ENCODE data around the gene BBS5. TPM values are rescaled to one million over a fixed set of nuclear protein-coding genes. Genes with fewer than 3 reads are reported as not detected.
"Not testable (repeated sequence)": the region's sequence is repeated elsewhere in the genome, so short reads cannot be mapped to it uniquely, and the experiment has no call there.

Gene BBS5
- total RNA-seq, 1 experiment from 2014 or later, result 2.2 TPM

DNA sequence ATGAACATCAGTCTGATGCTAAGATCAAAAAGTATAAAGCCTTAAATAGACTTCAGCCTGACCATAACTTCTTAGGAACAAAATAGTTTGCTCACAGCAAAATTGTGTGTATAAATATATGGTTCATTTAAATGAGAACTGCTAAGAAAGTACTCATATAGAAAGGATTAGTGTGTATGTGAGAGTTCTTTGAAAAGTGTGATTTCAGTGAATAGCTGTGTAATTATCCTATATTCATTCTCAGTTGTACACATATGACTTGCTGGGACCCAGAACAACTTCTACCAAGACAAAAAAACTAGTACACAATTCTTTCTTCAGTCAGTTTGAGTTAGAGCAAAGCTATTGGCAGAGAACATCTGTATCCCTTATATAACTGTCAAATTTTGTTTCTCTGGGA lies 7.2 kb downstream of the BBS5 start:
- no peak for DNase-seq (ENCODE audit: low read depth)

DNA sequence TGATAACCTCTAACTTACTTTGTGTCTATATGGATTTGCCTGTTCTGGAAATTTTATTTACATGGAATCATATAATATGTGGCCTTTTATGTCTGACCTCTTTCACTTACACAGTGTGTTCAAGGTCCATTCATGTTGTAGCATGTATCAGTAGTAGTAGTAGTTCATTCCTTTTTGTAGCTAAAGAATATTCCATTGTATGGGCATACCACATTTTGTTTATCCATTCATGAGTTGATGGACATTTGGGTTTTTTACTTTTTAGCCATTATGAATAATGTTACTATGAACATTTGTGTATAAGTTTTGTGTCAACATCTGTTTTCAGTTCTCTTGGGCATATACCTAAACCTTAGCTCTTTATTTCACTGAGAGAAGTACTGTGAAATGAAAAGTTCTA lies 11.5 kb downstream of the BBS5 start:
- DNase-seq (ENCODE audit: low read depth), result no peak

DNA sequence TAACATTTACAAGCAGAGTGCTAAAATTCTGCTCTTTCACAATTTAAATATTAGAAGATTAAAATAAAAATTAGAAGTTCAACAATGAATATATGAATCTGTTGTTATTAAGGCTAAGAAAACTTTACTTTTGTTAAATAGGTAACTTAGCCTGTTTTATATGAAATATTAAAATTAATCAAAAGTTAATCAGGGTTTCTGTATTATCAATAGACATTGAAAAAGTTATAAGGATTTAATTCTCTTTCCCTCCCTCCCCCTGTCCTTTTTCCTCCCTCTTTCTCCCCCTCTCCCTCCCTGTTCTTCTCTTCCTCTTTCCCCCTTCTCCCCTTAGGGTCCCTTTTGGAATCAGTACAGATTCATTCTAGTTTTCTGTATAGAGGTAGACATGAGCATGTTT lies 12.1 kb downstream of the BBS5 start:
- no peak for DNase-seq (ENCODE audit: low read depth)

DNA sequence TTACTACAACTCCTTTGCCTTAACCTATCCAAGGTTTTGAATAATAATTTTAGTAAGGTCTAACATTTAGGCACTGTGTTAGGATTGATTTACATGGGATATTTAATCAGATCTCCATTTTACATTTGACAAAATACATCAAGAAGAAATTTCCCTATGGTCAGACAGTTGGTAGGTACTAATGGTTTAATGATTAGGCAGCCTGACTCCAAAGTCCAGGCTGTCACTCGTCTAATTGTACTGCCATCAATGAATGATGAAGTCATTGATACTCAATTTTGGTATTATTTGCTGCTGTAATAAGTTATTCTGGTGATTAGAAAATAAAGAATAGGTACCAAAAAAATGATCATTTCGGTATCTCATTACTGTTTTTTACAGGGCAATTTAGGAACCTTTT lies 14.1 kb downstream of the BBS5 start:
- DNase-seq (ENCODE audit: low read depth), result no peak

DNA sequence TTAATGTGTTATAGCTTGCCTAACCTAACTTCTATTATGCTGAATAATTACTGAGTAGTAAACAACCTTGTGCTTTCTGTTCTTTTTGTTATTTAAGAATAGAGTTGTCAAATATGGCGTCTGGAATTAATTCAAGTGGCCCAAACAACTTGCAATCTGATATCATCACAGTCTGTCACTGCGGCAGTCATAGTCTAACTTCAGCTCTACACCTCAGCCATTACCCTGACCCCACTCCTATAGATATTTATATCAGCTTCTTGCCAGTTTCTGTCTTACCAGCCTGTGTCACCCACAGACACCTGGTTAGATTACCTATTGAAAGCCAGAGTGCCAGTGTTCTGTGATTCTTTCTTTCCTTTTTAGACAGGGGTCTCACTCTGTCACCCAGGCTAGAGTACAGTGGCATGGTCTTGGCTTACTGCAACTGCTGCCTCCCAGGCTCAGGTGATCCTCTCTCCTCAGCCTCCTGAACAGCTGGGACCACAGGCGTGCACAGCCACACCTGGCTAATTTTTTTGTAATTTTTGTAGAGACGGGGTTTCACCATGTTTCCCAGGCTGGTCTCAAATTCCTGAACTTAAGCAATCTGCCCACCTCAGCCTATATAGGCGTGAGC lies 16.1 kb downstream of the BBS5 start:
- no peak for DNase-seq (ENCODE audit: low read depth)

DNA sequence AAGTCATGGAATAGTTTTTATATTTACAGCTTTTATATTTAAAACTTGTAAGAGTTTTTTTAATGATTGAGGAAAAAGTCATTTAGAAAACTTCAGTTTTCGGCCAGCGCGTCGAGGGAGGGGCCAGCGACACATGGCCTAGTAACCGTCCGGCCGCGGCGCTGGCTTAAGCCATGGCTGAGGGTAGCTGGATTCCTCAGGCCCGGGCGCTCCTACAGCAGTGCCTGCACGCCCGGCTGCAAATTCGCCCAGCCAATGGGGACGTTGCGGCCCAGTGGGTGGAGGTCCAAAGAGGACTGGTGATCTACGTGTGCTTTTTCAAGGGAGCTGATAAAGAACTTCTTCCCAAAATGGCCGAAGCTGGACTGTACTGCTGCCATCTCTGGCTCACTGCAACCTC lies 25.4 kb downstream of the BBS5 start:
- no peak for DNase-seq (ENCODE audit: low read depth)

DNA sequence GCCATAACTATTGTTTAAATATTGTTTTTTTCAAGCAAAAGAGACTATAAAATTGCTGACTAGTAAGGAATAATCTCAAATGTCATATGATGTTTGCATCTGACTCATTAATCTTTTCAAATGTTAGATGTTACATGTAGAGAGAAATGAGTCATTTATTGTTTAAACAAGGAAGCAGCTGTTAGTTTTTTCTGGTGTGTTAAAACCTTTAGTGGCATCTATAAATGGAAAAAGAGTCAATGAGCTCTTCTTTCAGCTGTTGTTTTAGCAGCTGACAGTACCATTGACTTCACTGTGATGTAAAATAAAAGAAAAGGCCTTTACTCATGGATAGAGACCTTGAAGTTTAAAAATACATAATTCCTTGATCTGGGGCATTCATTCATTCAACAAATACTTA lies 28.4 kb downstream of the BBS5 start:
- DNase-seq (ENCODE audit: low read depth), result peak; percentile 53

DNA sequence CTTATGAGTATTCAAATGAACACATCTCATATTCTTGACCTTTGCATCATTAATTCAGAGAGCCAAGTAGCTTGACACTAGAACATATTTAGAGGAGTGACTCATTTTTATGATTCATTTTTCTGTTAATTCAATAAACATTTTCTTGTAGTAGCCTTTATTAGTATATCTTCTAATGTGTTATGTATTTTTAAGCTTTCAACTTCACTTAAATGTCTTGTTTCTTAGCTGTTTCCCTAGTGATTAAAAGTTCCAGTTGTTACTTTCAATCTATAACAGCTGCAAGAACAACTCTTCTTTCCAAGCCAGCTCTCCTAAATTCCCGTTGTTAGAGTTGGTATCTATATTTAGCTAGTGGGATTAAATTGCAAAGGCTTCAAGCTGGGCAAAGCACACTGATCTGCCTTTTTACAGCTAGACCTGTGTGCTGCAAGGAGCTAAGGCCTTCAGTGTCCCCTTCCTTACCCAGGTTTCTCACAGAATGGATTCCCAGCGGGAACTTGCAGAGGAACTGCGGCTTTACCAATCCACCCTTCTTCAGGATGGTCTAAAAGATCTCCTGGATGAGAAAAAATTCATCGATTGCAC lies 30.1 kb downstream of the BBS5 start, which contains the start of gene KLHL41:
Gene KLHL41 (plus strand): TSS at position 405 of the 588 bp plus-strand sequence. CDS start 77 bp downstream, at position 482.
- DNase-seq (ENCODE audit: low read depth), result no peak

DNA sequence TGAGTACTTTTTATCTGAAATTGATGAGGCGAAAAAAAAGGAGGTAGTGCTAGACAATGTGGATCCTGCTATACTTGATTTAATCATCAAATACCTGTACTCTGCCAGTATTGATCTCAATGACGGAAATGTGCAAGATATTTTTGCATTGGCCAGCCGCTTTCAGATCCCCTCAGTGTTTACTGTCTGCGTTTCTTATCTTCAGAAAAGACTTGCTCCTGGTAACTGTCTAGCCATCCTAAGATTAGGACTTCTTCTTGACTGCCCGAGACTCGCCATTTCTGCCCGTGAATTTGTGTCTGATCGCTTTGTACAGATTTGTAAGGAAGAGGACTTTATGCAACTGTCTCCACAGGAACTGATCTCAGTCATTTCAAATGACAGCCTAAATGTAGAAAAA lies 30.7 kb downstream of the BBS5 start:
- DNase-seq (ENCODE audit: low read depth), result no peak

DNA sequence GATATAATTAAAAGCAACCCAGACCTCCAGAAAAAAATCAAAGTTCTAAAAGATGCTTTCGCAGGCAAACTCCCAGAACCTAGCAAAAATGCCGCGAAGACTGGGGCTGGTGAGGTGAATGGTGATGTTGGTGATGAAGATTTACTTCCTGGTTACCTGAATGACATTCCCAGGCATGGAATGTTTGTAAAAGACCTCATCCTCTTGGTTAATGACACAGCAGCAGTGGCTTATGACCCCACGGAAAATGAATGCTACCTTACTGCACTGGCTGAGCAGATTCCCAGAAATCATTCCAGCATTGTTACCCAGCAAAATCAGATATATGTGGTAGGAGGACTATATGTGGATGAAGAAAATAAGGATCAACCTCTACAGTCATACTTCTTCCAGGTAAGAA lies 31.2 kb downstream of the BBS5 start:
- DNase-seq (ENCODE audit: low read depth), result no peak

DNA sequence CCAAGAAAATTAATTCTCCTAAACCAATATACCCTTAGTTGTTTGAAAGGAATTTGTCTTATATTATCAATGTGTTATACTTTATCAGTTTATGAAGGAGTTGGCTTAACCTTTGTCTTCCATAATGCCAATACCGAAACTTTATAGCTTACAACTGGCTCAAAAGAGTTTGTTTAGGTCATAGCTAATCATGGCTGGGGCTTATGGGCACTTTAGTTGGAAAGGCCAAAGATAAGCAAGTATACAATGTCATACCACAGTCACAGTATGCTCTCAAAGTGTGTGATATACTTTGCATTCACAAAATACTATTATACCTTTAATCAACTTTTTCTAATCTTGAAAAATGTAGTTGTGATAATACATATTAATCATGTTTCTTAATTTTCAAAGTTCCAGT lies 32.5 kb downstream of the BBS5 start:
- no peak for DNase-seq (ENCODE audit: low read depth)

DNA sequence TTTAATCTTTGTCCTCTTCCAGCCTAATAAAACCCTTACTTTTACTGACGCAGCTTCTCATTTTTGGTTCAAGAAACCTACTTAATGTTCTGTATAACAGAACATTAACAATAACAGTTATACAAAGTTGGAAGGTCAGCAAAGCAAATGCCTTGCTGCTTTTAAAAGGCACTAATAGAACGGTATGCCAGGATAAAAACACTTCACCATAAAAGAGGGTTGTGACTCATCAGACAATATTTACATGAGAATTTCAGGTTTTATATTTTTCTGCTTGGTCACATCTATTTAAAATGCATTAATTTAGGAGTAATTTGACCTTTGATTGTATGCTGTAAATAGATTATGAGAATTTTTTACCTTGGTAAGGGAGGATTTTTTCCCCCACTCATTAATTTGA lies 33.2 kb downstream of the BBS5 start:
- DNase-seq (ENCODE audit: low read depth), result no peak

DNA sequence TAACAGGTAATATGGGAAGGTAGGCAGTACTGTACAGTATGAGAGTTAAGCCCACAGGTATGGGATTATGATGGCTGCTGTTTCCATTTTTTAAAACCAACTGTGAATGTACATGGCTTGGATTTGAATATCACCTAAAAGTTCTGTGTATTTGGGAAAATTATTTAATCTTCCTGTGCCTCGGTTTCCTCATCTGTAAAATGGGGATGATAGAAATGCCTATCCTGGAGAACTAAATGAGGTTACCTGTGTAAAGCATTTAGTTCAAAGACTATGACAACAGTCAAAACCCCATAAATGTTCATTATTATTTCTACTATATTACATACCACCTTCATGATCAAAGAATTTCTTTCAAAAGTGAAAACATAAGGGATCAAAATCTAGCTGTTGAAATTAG lies 33.8 kb downstream of the BBS5 start:
- DNase-seq (ENCODE audit: low read depth), result no peak

DNA sequence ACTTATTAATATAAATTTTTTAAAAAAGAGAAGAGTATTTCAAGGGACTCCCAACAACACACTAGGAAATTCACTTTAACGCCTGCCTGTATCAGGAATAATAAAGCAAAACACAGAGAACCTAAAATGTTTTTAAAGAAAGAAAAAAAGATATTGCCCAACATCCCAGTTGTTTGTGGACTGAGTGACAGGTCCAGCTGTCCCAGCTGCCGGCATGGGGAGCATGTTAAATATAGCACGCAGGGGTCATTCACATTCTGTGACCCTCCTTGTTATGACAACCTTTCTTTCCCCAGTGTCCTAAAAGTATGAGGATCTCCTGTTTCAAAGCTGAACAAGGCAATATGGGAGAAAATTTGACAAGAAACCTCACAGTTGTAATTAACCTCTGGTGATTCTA lies 34.6 kb downstream of the BBS5 start:
- no peak for DNase-seq (ENCODE audit: low read depth)

DNA sequence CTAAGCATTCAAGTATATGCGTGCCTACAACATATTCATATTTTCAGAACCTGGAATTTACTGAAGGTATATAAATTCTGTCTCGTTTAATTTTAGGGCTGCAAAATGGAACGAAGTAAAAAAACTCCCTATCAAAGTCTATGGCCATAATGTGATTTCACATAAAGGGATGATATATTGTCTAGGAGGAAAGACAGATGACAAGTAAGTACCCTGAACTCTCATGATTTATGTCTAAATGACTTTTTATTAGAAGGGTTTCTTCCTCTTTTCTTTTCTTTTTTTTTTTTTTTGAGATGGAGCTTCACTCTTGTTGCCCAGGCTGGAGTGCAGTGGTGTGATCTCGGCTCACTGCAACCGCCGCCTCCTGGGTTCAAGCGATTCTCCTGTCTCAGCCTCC lies 35.5 kb downstream of the BBS5 start:
- not testable (repeated sequence) for DNase-seq (ENCODE audit: low read depth)

DNA sequence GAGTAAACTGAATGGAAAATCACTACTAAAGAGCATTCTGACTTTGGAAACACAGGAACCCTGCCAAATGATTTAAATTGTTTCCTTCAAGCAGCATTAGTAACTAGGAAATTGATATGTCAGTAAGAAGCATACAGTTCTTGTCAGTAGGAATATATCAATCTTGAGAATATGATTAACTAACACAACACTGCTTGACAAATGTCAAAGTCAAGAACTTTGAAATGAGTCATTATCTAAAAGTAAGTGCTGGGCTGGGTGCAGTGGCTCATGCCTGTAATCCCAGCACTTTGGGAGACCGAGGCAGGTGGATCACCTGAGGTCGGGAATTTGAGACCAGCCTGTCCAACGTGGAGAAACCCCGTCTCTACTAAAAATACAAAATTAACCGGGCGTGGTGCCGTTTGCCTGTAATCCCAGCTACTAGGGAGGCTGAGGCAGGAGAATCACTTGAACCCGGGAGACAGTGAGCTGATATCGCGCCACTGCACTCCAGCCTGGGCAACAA lies 37.2 kb downstream of the BBS5 start:
- not testable (repeated sequence) for DNase-seq (ENCODE audit: low read depth)

DNA sequence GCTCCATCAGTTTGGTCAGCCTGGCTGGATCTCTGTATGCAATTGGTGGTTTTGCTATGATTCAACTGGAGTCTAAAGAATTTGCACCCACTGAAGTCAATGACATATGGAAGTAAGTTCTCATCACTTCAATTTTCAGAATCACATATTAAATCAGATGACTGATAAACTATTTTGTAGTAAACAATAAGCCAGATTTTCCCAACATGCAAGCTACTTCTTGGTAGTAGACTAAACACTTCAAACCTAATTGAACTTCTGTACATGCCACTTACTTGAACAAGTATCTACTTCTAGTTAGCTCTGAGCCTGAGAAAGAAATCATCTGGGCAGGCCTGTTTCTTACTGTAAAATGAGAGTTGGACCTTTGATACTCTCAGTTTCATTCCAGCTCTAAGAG lies 41.6 kb downstream of the BBS5 start:
- DNase-seq (ENCODE audit: low read depth), result no peak

DNA sequence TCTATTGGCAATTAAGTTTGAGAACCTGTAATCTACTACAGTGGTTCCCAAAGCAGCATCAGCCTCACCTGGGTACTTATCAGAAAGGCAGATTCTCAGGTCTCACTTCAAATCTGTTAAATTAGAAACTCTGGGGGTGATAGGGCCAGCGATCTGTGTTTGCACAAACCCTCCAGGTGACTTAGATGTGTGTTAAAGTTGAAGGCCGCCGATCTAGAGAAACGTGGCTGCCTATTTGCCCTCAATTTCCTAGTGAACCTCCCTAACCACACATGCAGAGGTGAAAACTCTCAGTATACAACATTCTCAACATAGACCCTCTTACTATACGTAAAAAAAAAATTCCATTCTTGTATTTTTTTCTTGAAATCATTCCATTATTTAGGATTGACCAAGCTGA lies 44.4 kb downstream of the BBS5 start:
- DNase-seq (ENCODE audit: low read depth), result no peak

DNA sequence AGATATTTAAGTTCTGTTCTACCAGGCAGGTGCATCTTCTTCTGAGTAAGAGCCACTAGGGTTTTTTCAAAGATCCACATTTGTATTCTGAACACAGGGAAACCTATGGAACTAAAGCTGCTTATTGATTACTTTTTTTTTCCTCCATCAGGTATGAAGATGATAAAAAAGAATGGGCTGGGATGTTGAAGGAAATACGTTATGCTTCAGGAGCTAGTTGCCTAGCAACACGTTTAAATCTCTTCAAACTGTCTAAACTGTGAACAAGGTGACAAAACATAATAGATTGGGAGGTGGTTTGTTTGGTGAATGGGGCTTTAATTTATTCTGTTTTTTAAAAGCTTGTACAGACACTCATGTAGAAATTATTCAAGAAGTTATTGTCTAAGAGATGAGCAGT lies 46.1 kb downstream of the BBS5 start:
- DNase-seq (ENCODE audit: low read depth), result no peak

DNA sequence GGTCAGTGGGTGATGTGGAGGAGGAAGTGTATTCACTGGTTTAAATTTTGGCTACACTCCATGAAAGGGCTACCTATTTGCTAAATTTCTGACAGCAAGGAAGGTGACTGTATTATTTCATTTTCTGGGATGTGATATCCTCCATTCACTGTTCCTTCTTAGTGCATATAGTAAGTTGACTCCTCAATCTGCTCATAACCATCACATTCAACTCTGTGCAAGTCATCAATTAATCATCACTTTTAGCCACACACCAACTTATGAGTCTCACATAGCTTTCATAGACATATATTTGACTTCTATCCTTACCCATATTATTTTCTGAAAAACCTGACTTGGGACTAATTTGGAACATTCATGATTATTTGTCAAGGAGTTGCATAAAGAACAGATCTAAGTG lies 47.2 kb downstream of the BBS5 start:
- no peak for DNase-seq (ENCODE audit: low read depth)

DNA sequence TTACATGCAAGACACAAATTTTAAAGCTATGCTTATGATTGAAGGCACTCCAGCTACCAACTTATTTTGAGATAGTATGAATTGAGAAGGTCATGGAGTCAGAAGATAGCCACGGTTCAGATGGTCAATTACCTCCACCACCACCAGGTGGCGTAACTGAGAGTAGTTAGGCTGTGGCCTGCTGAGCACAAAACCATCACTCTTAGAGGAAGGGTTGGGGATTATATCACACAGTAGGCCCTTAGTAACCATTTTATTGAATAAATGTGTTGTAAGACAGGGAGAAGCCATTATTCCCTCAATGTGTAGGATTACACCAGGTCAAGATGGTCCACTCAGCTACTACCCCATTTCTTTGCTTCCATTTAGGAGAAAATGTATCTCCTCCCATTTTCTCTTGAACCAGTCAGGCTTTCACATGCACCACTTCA lies 49.0 kb downstream of the BBS5 start:
- DNase-seq (ENCODE audit: low read depth), result peak; percentile 60

DNA sequence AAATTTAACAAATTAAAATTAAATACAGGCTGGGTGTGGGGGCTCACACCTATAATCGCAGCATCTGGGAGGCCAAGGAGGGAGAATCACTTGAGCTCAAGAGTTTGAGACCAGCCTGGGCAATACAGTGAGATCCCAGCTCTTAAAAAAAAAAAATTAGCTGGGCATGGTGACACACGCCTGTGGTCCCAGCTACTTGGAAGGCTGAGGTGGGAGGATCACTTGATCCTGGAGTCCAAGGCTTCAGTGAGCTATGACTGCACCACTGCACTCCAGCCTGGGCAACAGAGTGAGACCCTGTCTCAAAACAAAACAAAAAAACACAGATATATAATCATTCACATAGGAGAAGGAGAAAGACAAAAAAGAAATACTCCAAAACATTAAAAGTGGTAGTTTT lies 60.2 kb downstream of the BBS5 start:
- not testable (repeated sequence) for DNase-seq (ENCODE audit: low read depth)

DNA sequence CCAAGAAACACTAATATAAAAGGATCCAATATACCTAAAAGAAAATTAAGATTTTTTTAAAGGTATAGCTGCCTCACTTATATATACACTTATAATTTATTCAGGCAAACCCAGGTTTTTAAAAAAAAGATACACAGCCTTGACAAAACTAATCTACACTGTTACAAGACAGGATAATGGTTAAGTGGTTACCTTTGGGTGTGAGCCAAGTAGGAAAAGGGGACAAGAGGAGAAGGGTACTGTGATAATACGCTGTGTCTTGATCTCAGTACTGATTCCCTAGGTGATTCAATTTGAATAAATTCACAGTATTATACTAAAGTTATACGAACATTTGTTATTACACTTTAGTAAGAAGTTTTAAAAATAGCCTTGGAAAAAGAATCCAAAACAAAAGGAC lies 60.9 kb downstream of the BBS5 start:
- DNase-seq (ENCODE audit: low read depth), result no peak

DNA sequence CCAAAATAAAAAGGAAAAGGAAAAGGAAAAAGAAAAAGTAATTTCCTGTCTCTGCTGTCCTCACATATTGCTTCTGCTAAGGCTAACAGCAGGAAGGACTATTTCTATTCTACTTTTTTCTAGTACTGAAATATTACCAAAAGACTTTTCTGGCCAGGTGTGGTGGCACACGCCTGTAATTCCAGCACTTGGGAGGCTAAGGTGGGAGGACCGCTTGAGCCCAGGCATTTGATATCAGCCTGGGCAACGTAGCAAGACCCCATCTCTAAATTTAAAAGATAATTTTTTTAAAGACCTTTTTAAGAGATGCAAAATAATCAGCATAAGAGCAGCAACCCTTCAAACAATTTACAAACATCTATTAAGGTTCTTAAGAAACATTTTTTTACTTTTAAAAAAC lies 63.1 kb downstream of the BBS5 start:
- DNase-seq (ENCODE audit: low read depth), result no peak
